Mesendoderm (in vitro differentiated cells): ENCODE measurements around the gene ACBD3. TPM values are rescaled to one million over a fixed set of nuclear protein-coding genes. Genes with fewer than 3 reads are reported as not detected.
A peak's percentile ranks its signal among the peaks of the same experiment; 100 is the strongest.

ENCODE experiments used
- DNase-seq: peaks from one replicate; pipeline ENCODE4 v3.0.0; 2013
- H2AK5ac ChIP-seq: 2 replicates; pipeline ENCODE4 v1.6.1; 2013; ENCODE audit warnings: low read length, inconsistent platforms
- H2BK120ac ChIP-seq: 2 replicates; pipeline ENCODE4 v1.6.1; 2013; ENCODE audit warnings: low read depth, mild to moderate bottlenecking, low read length, moderate library complexity, mixed read lengths
- H2BK15ac ChIP-seq: replicated peaks from 2 replicates; pipeline ENCODE4 v1.6.1; 2013; ENCODE audit warnings: low read depth, mild to moderate bottlenecking, moderate library complexity
- H2BK5ac ChIP-seq: 2 replicates; pipeline ENCODE4 v1.6.1; 2013; ENCODE audit warnings: low read length, inconsistent platforms
- H3K18ac ChIP-seq: 2 replicates; pipeline ENCODE4 v1.6.1; 2013; ENCODE audit warnings: mild to moderate bottlenecking, low read length, mixed read lengths
- H3K23ac ChIP-seq: one replicate; pipeline ENCODE4 v1.6.1; 2013; ENCODE audit warnings: low read length
- H3K27ac ChIP-seq: 2 replicates; pipeline ENCODE4 v1.5.1; 2013; ENCODE audit warnings: low read depth, mild to moderate bottlenecking, inconsistent platforms, low read length, moderate library complexity
- H3K27me3 ChIP-seq: 2 replicates; pipeline ENCODE4 v1.6.1; 2013; ENCODE audit warnings: low read length, control low read depth, mild to moderate bottlenecking, inconsistent platforms; ENCODE audit not compliant: insufficient read depth, poor library complexity
- H3K36me3 ChIP-seq: 2 replicates; pipeline ENCODE4 v1.6.1; 2013; ENCODE audit warnings: low read length, inconsistent platforms; ENCODE audit not compliant: control insufficient read depth, insufficient read depth
- H3K4ac ChIP-seq: one replicate; pipeline ENCODE4 v1.6.1; 2013; ENCODE audit warnings: low read depth, mild to moderate bottlenecking, low read length, moderate library complexity
- H3K4me1 ChIP-seq: 2 replicates; pipeline ENCODE4 v1.6.1; 2013; ENCODE audit warnings: low read depth, low read length, inconsistent platforms; ENCODE audit not compliant: control insufficient read depth
- H3K4me2 ChIP-seq: 2 replicates; pipeline ENCODE4 v1.6.1; 2013; ENCODE audit warnings: low read length
- H3K4me3 ChIP-seq: 2 replicates; pipeline ENCODE4 v1.5.1; 2013; ENCODE audit warnings: mild to moderate bottlenecking, low read length
- H3K56ac ChIP-seq: one replicate; pipeline ENCODE4 v1.6.1; 2013; ENCODE audit warnings: low read length
- H3K79me1 ChIP-seq: 2 replicates; pipeline ENCODE4 v1.6.1; 2013; ENCODE audit warnings: low read length, inconsistent platforms
- H3K79me2 ChIP-seq: 2 replicates; pipeline ENCODE4 v1.6.1; 2013; ENCODE audit warnings: mild to moderate bottlenecking, low read length; ENCODE audit not compliant: control insufficient read depth, insufficient read depth
- H3K9ac ChIP-seq: 2 replicates; pipeline ENCODE4 v1.6.1; 2013; ENCODE audit warnings: low read length, inconsistent platforms
- H4K5ac ChIP-seq: one replicate; pipeline ENCODE4 v1.6.1; 2013; ENCODE audit warnings: low read length
- H4K8ac ChIP-seq: one replicate; pipeline ENCODE4 v1.6.1; 2013; ENCODE audit warnings: low read depth, mild to moderate bottlenecking, control low read depth, low read length, moderate library complexity
- WGBS: extraction: QIAGEN DNeasy Blood & Tissue Kit; methylation state at CpG from one replicate; pipeline ENCODE4 v1.1.7; 2013; ENCODE audit warnings: low lambda C conversion rate, missing lambda C conversion rate; ENCODE audit not compliant: insufficient coverage; ENCODE audit errors: extremely low coverage; 5-methylcytosine and 5-hydroxymethylcytosine counted together
- polyA plus RNA-seq, 2 experiments: library from polyadenylated mRNA; stranded (reverse); fragments of 200-250 nt; gene quantifications; one replicate each; pipeline ENCODE4 v1.2.3, GENCODE V29; 2013

ACBD3 gene
- 29.2 TPM for polyA plus RNA-seq (2013, experiment 1 of 2)
- 28.6 TPM for polyA plus RNA-seq (2013, experiment 2 of 2)

DNA sequence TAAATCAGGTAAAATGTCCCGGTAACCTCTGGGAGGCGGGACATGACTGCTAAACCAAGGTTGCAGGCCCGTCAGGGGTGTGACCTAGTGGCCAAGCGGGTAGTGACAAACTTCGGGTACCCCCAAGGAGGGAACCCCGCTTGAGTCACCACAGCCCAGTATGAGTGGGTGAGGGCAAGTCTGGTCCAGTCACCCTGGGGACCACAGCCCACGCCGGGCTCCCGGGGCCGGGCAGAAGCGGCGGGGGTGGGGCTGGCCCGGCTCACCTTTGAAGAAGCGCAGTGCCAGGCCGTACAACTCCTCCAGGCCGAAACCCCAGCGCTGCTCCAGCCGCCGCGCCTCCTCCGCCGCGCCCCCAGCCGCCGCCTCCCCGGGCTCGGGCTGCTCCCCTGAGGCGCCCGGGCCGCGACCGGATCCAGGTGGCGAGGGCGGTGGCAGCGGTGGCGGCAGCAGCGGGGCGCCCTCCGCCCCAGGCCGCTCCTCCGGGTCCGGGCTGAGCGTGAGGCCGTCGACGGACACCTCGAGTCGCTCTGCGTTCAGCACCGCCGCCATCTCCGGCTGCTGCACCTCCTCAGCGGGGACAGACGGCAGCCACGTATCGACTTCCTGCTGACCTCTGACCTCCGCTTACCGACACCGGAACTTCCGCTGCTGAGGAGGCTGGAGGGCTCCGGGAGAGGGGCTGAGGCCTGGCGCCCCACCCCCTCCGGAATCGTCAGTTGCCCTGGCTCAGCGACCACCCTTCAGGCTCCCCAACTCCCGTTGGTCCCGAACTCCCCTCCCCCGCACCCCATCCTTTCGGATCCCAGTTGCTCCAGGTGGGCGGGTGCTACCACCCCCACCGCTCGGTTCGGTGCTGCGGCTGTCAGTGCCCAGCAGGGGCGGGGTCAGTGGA is at the start of gene ACBD3:
TSS of gene ACBD3 (minus strand) at position 618 of the 895 bp plus-strand sequence. CDS start at position 552, 66 bp downstream.
- DNase-seq = peak; percentile 95
- Histone ChIP-seq H2BK5ac (peak within 1 kb of the TSS; percentile 91), H3K56ac (peak within 1 kb of the TSS; percentile 98), H2BK120ac (no peak within 1 kb of the TSS), H3K4me2 (peak within 1 kb of the TSS; percentile 94), H3K27me3 (no peaks in the 10 kb centered on the region), H3K79me2 (peaks cover 36% of the 10 kb centered on the region), H3K4ac (peak within 1 kb of the TSS; percentile 11), H3K36me3 (no peaks in the 10 kb centered on the region), H3K4me1 (no peaks in the 10 kb centered on the region), H3K9ac (peak within 1 kb of the TSS; percentile 96), H3K18ac (peak within 1 kb of the TSS; percentile 63), H4K8ac (peak within 1 kb of the TSS; percentile 30), H2BK15ac (no peak within 1 kb of the TSS), H2AK5ac (no peak within 1 kb of the TSS), H4K5ac (no peak within 1 kb of the TSS), H3K4me3 (peak within 1 kb of the TSS; percentile 98), H3K27ac (peak within 1 kb of the TSS; percentile 78), H3K23ac (peak within 1 kb of the TSS; percentile 81), H3K79me1 (peaks cover 5% of the 10 kb centered on the region)
- WGBS = no CpG with 5 or more reads among the region's 75 CpGs

DNA sequence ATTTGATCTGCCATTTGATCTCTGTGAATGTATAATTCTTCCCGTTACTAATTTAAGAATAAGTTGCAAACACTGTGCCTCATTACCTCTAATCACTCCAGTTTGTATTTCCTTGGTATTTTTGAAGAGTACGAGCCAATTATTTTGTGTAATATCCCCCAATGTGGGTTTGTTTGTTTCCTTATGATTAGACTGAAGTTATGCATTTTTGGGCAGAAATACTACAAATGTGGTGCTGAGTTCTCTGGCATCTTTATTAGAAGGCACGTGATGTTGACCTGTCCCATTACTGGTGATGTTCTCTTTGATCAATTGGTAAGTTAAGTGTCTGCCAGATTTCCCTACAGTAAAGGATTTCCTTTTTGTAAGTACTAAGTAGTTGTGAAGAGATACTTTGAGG is 47.3 kb upstream of the ACBD3 start:
- Histone ChIP-seq H3K27me3 (no peaks in the 10 kb centered on the region), H3K9ac (no peak overlapping the region), H2AK5ac (no peak overlapping the region), H3K23ac (no peak overlapping the region), H4K8ac (no peak overlapping the region), H3K79me1 (no peaks in the 10 kb centered on the region), H3K36me3 (no peaks in the 10 kb centered on the region), H2BK5ac (no peak overlapping the region), H3K79me2 (no peaks in the 10 kb centered on the region), H4K5ac (no peak overlapping the region), H3K4me2 (no peak overlapping the region), H2BK15ac (no peak overlapping the region), H3K4me1 (no peaks in the 10 kb centered on the region), H3K56ac (no peak overlapping the region), H3K18ac (no peak overlapping the region), H3K4me3 (no peak overlapping the region), H3K4ac (no peak overlapping the region), H2BK120ac (no peak overlapping the region), H3K27ac (no peak overlapping the region)
- no peak for DNase-seq
- WGBS = no CpG with 5 or more reads among the region's 3 CpGs

DNA sequence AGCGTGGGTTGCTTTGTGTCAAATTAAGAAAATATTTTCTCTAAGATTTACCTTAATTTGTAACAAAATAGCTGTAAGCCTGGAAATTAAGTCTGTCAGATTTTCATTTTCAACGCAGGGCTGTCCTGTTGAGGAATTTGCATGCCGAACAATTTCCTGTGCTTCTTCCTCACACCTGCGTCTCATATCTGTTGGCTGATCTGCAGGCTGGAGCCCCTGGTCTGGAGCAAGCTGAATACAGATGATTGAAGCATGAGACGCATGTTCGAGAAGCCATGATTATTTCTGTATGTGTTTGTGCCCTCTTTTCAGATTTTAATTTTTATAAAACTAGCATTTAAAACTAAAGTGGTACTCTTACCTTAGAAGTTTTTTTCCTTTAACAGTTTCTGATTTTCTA is 46.8 kb upstream of the ACBD3 start:
- H3K79me2 ChIP-seq = no peaks in the 10 kb centered on the region
- H2BK15ac ChIP-seq = no peak overlapping the region
- no peaks in the 10 kb centered on the region for H3K4me1 ChIP-seq
- no peak overlapping the region for H3K56ac ChIP-seq
- H2AK5ac ChIP-seq = no peak overlapping the region
- no peak overlapping the region for H3K4ac ChIP-seq
- no peak overlapping the region for H3K4me3 ChIP-seq
- no peak overlapping the region for H3K27ac ChIP-seq
- no peak overlapping the region for H2BK5ac ChIP-seq
- H3K9ac ChIP-seq = no peak overlapping the region
- no peak overlapping the region for H3K18ac ChIP-seq
- H3K27me3 ChIP-seq = no peaks in the 10 kb centered on the region
- no peak overlapping the region for H3K23ac ChIP-seq
- no peak overlapping the region for H2BK120ac ChIP-seq
- no peak overlapping the region for H3K4me2 ChIP-seq
- H3K36me3 ChIP-seq = no peaks in the 10 kb centered on the region
- DNase-seq = peak; percentile 61
- H4K5ac ChIP-seq = no peak overlapping the region
- no CpG with 5 or more reads among the region's 6 CpGs for WGBS
- H3K79me1 ChIP-seq = no peaks in the 10 kb centered on the region
- H4K8ac ChIP-seq = no peak overlapping the region

- H2AK5ac ChIP-seq = no peak overlapping the region
- H2BK5ac ChIP-seq = no peak overlapping the region
- H3K4ac ChIP-seq = no peak overlapping the region
- H4K8ac ChIP-seq = no peak overlapping the region
- H4K5ac ChIP-seq = no peak overlapping the region
- H3K4me3 ChIP-seq = peak overlapping the region; percentile 6
- H3K27me3 ChIP-seq = no peaks in the 10 kb centered on the region
- no peak overlapping the region for H2BK120ac ChIP-seq
- H3K4me2 ChIP-seq = peak overlapping the region; percentile 16
- H3K27ac ChIP-seq = no peak overlapping the region
- H3K79me1 ChIP-seq = peaks cover 4% of the 10 kb centered on the region
- H3K4me1 ChIP-seq = peaks cover 12% of the 10 kb centered on the region
- no peak overlapping the region for H3K18ac ChIP-seq
- H2BK15ac ChIP-seq = no peak overlapping the region
- peak overlapping the region; percentile 7 for H3K9ac ChIP-seq
- no peak for DNase-seq
- H3K79me2 ChIP-seq = peaks cover 24% of the 10 kb centered on the region
- peaks cover 10% of the 10 kb centered on the region for H3K36me3 ChIP-seq
- no peak overlapping the region for H3K23ac ChIP-seq
- H3K56ac ChIP-seq = no peak overlapping the region
- WGBS = no CpG with 5 or more reads among the region's 3 CpGs
Measured at GRCh38 chr1:226226601-226227000, 40.1 kb upstream of the ACBD3 start.

GRCh38 chr1:226223786-226224244 is 37.3 kb upstream of the ACBD3 start:
- Histone ChIP-seq H3K9ac (peak overlapping the region; percentile 91), H4K5ac (no peak overlapping the region), H2AK5ac (no peak overlapping the region), H3K27ac (peak overlapping the region; percentile 86), H3K36me3 (peaks cover 10% of the 10 kb centered on the region), H3K27me3 (no peaks in the 10 kb centered on the region), H3K79me1 (peaks cover 4% of the 10 kb centered on the region), H3K4me1 (peaks cover 12% of the 10 kb centered on the region), H4K8ac (no peak overlapping the region), H3K56ac (peak overlapping the region; percentile 97), H3K23ac (peak overlapping the region; percentile 92), H2BK15ac (no peak overlapping the region), H3K4me2 (peak overlapping the region; percentile 9), H3K79me2 (peaks cover 24% of the 10 kb centered on the region), H2BK5ac (peak overlapping the region; percentile 94), H3K4me3 (peak overlapping the region; percentile 75), H3K4ac (peak overlapping the region; percentile 17), H3K18ac (peak overlapping the region; percentile 44), H2BK120ac (no peak overlapping the region)
- WGBS = no CpG with 5 or more reads among the region's 55 CpGs
- DNase-seq = peak; percentile 57
